Activated CD8-positive, alpha-beta memory T cell treated with anti-CD3 and anti-CD28 coated beads for 4 hours (primary cell): Measurements from ENCODE around the gene MAD1L1.

Experiments
- DNase-seq, 2 donors: peaks; one replicate each; pipeline ENCODE4 v3.0.0-alpha.2; 2020; ENCODE audit warnings: low read depth in 2 of 2

The MAD1L1 gene

GRCh38 chr7:1916601-1916970 lies 316.2 kb downstream of the MAD1L1 start:
- no peak for DNase-seq

- no peak for DNase-seq
Observed at GRCh38 chr7:1915956-1916600, 316.7 kb downstream of the MAD1L1 start.

- DNase-seq, result no peak
Observed at GRCh38 chr7:1915326-1915725, 317.4 kb downstream of the MAD1L1 start.

DNA sequence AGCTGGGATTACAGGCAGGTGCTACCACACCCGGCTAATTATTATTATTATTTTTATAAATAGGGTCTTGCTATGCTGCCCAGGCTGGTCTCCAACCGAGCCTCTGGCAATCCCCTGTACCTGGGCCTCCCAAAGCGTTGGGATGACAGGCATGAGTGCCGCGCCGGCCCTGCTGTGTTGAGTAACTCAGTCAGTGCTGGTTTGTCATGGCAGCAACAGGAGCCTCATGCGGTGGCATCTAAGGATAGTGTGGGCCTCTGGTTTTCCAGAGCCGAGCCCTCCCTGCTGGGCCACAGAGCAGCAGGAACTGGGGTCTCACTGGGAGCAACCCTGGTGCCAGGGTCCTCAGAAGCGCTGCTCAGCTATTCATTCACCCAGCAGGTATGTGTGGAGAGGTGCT lies 318.0 kb downstream of the MAD1L1 start:
- DNase-seq, result no peak

GRCh38 chr7:1914321-1914720 lies 318.4 kb downstream of the MAD1L1 start:
- no peak for DNase-seq

- DNase-seq, result no peak
Observed at GRCh38 chr7:1913466-1914282, 319.1 kb downstream of the MAD1L1 start.

DNA sequence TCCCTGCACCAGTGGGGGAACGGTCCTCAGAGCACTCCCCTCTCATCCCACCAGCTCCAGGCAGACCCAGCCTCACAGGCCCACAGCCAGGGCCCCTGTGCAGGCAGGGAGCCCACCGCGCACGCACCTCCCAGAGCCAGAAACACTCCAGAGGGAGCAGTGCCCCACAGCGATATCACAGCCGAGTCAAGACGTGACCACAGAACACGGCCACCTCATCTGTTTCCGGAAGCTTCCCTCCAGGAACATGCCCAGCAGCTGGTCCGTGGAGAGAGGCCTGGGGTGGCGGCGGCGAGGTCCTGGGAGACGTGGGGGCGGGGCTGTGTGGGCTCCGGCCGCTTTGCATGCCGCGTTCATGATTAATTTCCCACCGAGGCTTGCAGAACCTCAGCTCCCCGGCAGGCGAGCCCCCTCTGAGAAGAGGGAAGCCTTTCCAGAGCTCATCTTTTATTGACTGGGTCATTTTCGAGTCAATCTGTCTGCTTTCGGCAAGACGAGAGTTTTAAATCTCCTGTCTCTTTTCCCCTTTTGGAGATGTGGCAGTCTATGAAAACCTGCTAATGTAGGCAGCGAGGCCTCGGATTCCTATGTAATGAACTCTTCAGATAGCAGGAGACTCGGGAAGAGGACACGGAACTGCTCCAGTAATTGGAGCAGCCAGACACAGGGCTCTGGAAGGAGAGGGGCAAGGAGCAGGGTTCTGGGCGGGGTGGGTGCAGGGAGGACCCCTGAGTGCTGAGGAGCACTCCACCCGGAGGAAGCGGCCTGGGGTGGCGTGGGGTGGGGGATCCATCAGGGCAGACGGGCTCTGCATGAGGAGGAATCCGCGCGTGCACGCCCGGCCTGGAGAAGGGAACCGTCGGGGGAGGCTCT lies 319.9 kb downstream of the MAD1L1 start:
- no peak for DNase-seq

- no peak for DNase-seq
Observed at GRCh38 chr7:1911571-1911970, 321.2 kb downstream of the MAD1L1 start.

GRCh38 chr7:1910827-1911226 lies 321.9 kb downstream of the MAD1L1 start:
- DNase-seq, result no peak

- no peak for DNase-seq
Observed at GRCh38 chr7:1910081-1910685, 322.6 kb downstream of the MAD1L1 start.

DNA sequence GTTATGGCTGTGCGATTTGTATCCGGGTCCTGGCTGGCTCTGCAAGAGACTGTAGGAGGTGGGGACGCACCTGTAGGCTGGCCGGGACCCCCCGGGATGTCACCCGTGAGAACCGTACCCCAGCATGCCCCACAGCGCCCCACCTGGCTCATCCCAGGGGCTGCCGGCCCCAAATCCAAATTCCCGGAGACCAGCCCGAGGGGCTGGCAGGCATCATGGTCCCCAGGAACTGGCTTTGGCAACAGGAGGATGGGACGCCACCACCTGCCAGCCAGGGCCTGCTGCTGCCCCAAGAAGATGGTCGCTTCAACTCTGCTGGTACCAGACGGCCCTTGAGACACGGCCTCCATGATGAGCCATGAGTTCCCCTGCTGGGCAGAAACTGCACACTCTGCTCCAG lies 323.3 kb downstream of the MAD1L1 start:
- DNase-seq, result no peak

GRCh38 chr7:1908823-1909420 lies 323.8 kb downstream of the MAD1L1 start:
- DNase-seq, result no peak

DNA sequence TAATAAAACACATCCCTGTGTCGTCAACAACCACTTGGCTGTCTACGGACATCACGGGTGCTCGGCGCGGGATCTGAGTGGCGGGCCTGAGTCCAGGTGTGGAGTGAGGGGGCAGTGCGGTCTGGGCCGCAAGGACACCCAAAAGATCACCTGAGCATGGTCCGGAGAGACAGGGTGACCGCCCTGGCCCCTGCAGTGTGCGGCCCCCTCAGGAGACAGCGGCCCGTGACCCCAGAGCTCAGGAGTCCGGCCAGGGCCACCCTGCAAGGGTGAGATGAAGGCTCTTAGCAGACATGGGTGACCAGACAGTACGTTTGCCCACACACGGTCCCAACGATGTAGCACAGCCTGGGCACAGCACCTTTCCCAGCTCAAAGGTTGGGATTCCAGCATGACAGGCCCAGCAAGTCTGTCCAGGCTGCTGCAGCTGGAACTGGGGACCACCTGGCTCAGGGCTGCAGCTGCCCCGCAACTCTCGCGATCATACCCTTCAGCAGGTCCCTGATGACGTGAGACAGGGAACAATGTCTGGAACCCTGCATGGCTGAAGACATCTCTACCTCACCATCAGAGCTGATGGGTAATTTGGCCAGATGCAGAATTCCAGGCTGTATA lies 324.9 kb downstream of the MAD1L1 start:
- DNase-seq, result no peak

GRCh38 chr7:1906988-1907745 lies 325.6 kb downstream of the MAD1L1 start:
- DNase-seq, result no peak

DNA sequence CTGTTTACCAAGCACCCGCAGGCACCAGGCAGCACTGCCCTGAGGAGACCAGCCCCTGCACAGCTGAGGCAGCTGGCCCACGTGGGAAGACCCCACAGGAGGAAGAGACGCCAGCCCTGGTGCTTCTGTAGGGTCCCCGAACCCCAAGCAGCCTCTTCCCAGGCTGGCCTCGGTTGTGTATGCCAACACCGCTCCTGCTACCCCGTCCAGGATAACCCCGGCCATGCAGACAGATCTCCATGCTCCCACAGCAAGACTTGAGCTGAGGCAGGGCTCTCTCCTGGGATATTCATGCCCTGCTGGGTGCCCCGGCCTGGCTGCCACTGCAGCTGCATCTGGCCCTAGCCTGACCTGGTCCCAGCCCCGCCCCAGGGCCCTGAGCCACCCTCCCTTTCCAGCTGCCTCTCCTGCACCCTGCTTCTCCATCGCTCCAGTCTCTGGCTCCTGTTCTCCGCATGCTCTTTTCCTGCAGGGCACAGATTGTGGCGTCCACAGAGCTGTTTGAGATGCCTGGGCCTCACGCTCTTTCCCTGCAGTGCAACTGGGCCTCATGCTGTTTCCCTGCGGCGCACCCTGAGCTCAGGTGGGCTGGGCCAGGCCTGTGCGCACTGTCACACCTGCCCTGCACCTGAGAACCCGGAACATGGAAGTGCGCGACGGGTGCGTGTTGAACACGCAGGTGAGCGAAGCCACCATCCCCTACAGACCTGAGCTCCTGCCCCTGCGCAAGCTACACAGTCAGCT lies 326.5 kb downstream of the MAD1L1 start:
- DNase-seq, result no peak

GRCh38 chr7:1902231-1902855 lies 330.4 kb downstream of the MAD1L1 start:
- DNase-seq, result no peak

GRCh38 chr7:1901431-1902210 lies 331.1 kb downstream of the MAD1L1 start:
- DNase-seq, result no peak

DNA sequence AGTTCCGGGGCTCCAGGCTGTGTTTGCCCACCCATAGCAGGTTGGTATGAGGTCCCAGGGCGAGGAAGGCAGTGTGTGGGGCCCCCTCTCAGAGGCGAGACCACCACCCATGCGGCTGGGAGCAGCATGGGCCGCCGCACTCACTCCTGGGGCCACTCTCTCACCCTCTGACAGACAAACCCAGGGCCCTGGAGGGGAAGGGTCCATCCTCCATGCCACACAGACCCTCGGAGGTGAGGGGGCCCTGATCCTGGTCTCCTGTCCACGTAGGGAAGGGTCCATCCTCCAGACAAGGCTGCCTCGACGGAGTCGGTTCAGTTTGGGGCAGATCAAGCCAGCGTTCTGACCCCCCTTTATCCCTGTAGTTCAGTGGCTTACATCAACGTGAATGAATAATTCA lies 331.9 kb downstream of the MAD1L1 start:
- DNase-seq, result no peak
